H9 (cell line): ENCODE results near the gene TMEM135. TPM values are rescaled to one million over a fixed set of nuclear protein-coding genes. Genes with fewer than 3 reads are reported as not detected.

Experiments
- DNase-seq: peaks from one replicate; pipeline ENCODE4 v3.0.0-alpha.2; 2017
- H2AFZ ChIP-seq: one replicate; pipeline ENCODE4 v1.6.1; 2013; ENCODE audit warnings: mild to moderate bottlenecking, low read length, control low read depth, moderate library complexity
- H2AK5ac ChIP-seq: 2 replicates; pipeline ENCODE4 v1.6.1; 2013; ENCODE audit warnings: low read length, control low read depth, mixed read lengths; ENCODE audit not compliant: insufficient read length
- H2BK120ac ChIP-seq: one replicate; pipeline ENCODE4 v1.6.1; 2013; ENCODE audit warnings: low read depth, mild to moderate bottlenecking, low read length, control low read depth, inconsistent platforms; ENCODE audit not compliant: poor library complexity, severe bottlenecking
- H2BK12ac ChIP-seq: 2 replicates; pipeline ENCODE4 v1.6.1; 2013; ENCODE audit warnings: low read length, control low read depth, mixed read lengths, low read depth; ENCODE audit not compliant: insufficient read length
- H2BK15ac ChIP-seq: 2 replicates; pipeline ENCODE4 v1.6.1; 2013; ENCODE audit warnings: low read depth, low read length, control low read depth
- H2BK20ac ChIP-seq: one replicate; pipeline ENCODE4 v1.6.1; 2013; ENCODE audit warnings: low read depth, mild to moderate bottlenecking, low read length, control low read depth, inconsistent platforms; ENCODE audit not compliant: poor library complexity, severe bottlenecking
- H2BK5ac ChIP-seq: 2 replicates; pipeline ENCODE4 v1.6.1; 2013; ENCODE audit warnings: low read length, control low read depth, mixed read lengths; ENCODE audit not compliant: insufficient read length
- H3K14ac ChIP-seq: 2 replicates; pipeline ENCODE4 v1.6.1; 2013; ENCODE audit warnings: low read length, control low read depth; ENCODE audit not compliant: insufficient read depth
- H3K18ac ChIP-seq: 2 replicates; pipeline ENCODE4 v1.6.1; 2013; ENCODE audit warnings: low read depth, mild to moderate bottlenecking, mixed read lengths, low read length, control low read depth; ENCODE audit not compliant: insufficient read length
- H3K23ac ChIP-seq: 2 replicates; pipeline ENCODE4 v1.6.1; 2013; ENCODE audit warnings: low read length, control low read depth, mixed read lengths, low read depth; ENCODE audit not compliant: insufficient read length
- H3K23me2 ChIP-seq: 2 replicates; pipeline ENCODE4 v1.6.1; 2013; ENCODE audit warnings: low read depth, mild to moderate bottlenecking, mixed read lengths, low read length, control low read depth; ENCODE audit not compliant: insufficient read length, poor library complexity, severe bottlenecking
- H3K27ac ChIP-seq: 2 replicates; pipeline ENCODE4 v1.5.1; 2013; ENCODE audit warnings: low read length, control low read depth, mixed read lengths, low read depth; ENCODE audit not compliant: insufficient read length
- H3K27me3 ChIP-seq: 2 replicates; pipeline ENCODE4 v1.6.1; 2013; ENCODE audit warnings: low read length, control low read depth, inconsistent platforms; ENCODE audit not compliant: insufficient read depth
- H3K4ac ChIP-seq: 2 replicates; pipeline ENCODE4 v1.6.1; 2013; ENCODE audit warnings: low read depth, mild to moderate bottlenecking, control low read depth, inconsistent platforms, low read length, moderate library complexity
- H3K4me1 ChIP-seq: 2 replicates; pipeline ENCODE4 v1.6.1; 2013; ENCODE audit warnings: low read length, control low read depth, inconsistent platforms; ENCODE audit not compliant: insufficient read depth
- H3K4me2 ChIP-seq: 2 replicates; pipeline ENCODE4 v1.6.1; 2013; ENCODE audit warnings: low read length, control low read depth, mixed read lengths; ENCODE audit not compliant: insufficient read length, insufficient read depth
- H3K56ac ChIP-seq: 2 replicates; pipeline ENCODE4 v1.6.1; 2013; ENCODE audit warnings: low read depth, mild to moderate bottlenecking, mixed read lengths, low read length, control low read depth; ENCODE audit not compliant: insufficient read length
- H3K79me1 ChIP-seq: 2 replicates; pipeline ENCODE4 v1.6.1; 2013; ENCODE audit warnings: low read depth, mild to moderate bottlenecking, moderate library complexity, low read length, control low read depth, inconsistent platforms; ENCODE audit not compliant: insufficient read depth, poor library complexity, severe bottlenecking
- H3K79me2 ChIP-seq: 2 replicates; pipeline ENCODE4 v1.6.1; 2013; ENCODE audit warnings: low read length, control low read depth, inconsistent platforms; ENCODE audit not compliant: insufficient read depth
- H3K9ac ChIP-seq: 2 replicates; pipeline ENCODE4 v1.6.1; 2013; ENCODE audit warnings: low read length, control low read depth, mixed read lengths; ENCODE audit not compliant: insufficient read length; ENCODE audit errors: extremely low read depth
- H3K9me3 ChIP-seq: one replicate; pipeline ENCODE4 v1.6.1; 2013; ENCODE audit warnings: low read depth, low read length, inconsistent platforms; ENCODE audit not compliant: control insufficient read depth
- H3T11ph ChIP-seq: one replicate; pipeline ENCODE4 v1.6.1; 2013; ENCODE audit warnings: mild to moderate bottlenecking, low read length, control low read depth, inconsistent platforms
- H4K20me1 ChIP-seq: one replicate; pipeline ENCODE4 v1.6.1; 2013; ENCODE audit not compliant: control insufficient read depth, insufficient read length, insufficient read depth
- H4K5ac ChIP-seq: 2 replicates; pipeline ENCODE4 v1.6.1; 2013; ENCODE audit warnings: low read depth, mild to moderate bottlenecking, mixed read lengths, low read length, control low read depth; ENCODE audit not compliant: insufficient read length
- H4K8ac ChIP-seq: replicated peaks from 2 replicates; pipeline ENCODE4 v1.6.1; 2013; ENCODE audit warnings: low read length, control low read depth, mixed read lengths, low read depth; ENCODE audit not compliant: insufficient read length
- H4K91ac ChIP-seq: 2 replicates; pipeline ENCODE4 v1.6.1; 2013; ENCODE audit warnings: low read depth, mild to moderate bottlenecking, moderate library complexity, mixed read lengths, low read length, control low read depth; ENCODE audit not compliant: insufficient read length
- H3K27ac Mint-ChIP-seq, 3 experiments: 2 replicates in 2 of 3; 3 replicates in 1 of 3; pipeline ENCODE4 v1.8.0; 2020 to 2021; ENCODE audit warnings: mixed read lengths in 3 of 3, mild to moderate bottlenecking in 1 of 3, moderate library complexity in 1 of 3
- H3K27me3 Mint-ChIP-seq: 2 replicates; pipeline ENCODE4 v1.8.0; 2021; ENCODE audit warnings: low read depth, mild to moderate bottlenecking, moderate library complexity, mixed read lengths
- H3K36me3 Mint-ChIP-seq, 3 experiments: 2 replicates in 2 of 3; 3 replicates in 1 of 3; pipeline ENCODE4 v1.8.0; 2020 to 2021; ENCODE audit warnings: low read depth in 3 of 3, mixed read lengths in 3 of 3; ENCODE audit not compliant: insufficient read depth in 1 of 3
- H3K4me1 Mint-ChIP-seq, 2 experiments: 2 replicates each; pipeline ENCODE4 v1.8.0; 2020; ENCODE audit warnings: mixed read lengths in 2 of 2
- H3K4me3 Mint-ChIP-seq, 2 experiments: 2 replicates in 1 of 2; 3 replicates in 1 of 2; pipeline ENCODE4 v1.8.0; 2020 to 2021; ENCODE audit warnings: mild to moderate bottlenecking in 2 of 2, mixed read lengths in 2 of 2, moderate library complexity in 1 of 2
- H3K9me3 Mint-ChIP-seq, 2 experiments: 2 replicates in 1 of 2; 3 replicates in 1 of 2; pipeline ENCODE4 v1.8.0; 2020; ENCODE audit warnings: mild to moderate bottlenecking in 2 of 2, mixed read lengths in 2 of 2, moderate library complexity in 1 of 2
- CTCF ChIP-seq: fragments of 200-600 bp; sonication (generic); conservative IDR thresholded peaks from 3 replicates; pipeline ENCODE4 v1.8.0; 2021; ENCODE audit warnings: antibody characterized with exemption, mild to moderate bottlenecking
- WGBS: extraction: QIAGEN DNeasy Blood & Tissue Kit; methylation state at CpG from one replicate; pipeline ENCODE4 v1.1.7; 2013; ENCODE audit warnings: missing lambda C conversion rate, low lambda C conversion rate, mixed read lengths; ENCODE audit not compliant: insufficient read length; ENCODE audit errors: extremely low coverage; 5-methylcytosine and 5-hydroxymethylcytosine counted together
- total RNA-seq: library from RNA; stranded (reverse); gene quantifications from 2 replicates; pipeline ENCODE4 v1.2.1, GENCODE V29; 2021

TMEM135 gene
- total RNA-seq, 1 experiment from 2014 or later: 25.2 TPM

GRCh38 chr11:87239001-87239400 is 201.3 kb downstream of the TMEM135 start:
- Histone ChIP-seq H3K4ac (no peak overlapping the region), H2AK5ac (no peak overlapping the region), H2BK12ac (no peak overlapping the region), H3K4me2 (no peak overlapping the region), H4K5ac (no peak overlapping the region), H3K79me1 (no peaks in the 10 kb centered on the region), H3K79me2 (no peaks in the 10 kb centered on the region), H2BK5ac (no peak overlapping the region), H3K14ac (no peak overlapping the region), H3K18ac (no peak overlapping the region), H3K56ac (no peak overlapping the region), H3K23ac (no peak overlapping the region), H2BK15ac (no peak overlapping the region), H3T11ph (no peak overlapping the region), H4K20me1 (no peaks in the 10 kb centered on the region), H3K9ac (no peak overlapping the region), H2BK20ac (no peak overlapping the region), H3K4me1 (no peaks in the 10 kb centered on the region), H4K91ac (no peak overlapping the region), H3K9me3 (no peaks in the 10 kb centered on the region), H3K27me3 (no peaks in the 10 kb centered on the region), H3K23me2 (no peaks in the 10 kb centered on the region), H3K27ac (no peak overlapping the region), H2BK120ac (no peak overlapping the region), H4K8ac (no peak overlapping the region), H2AFZ (no peak overlapping the region)
- no CpG with 5 or more reads among the region's 2 CpGs for WGBS
- Mint-ChIP-seq H3K4me3 (no peak overlapping the region), H3K9me3 (peaks cover 0 to 2% of the 10 kb centered on the region in 2 experiments; a peak in 1 of 5 replicates), H3K27ac (no peak overlapping the region), H3K27me3 (no peaks in the 10 kb centered on the region), H3K36me3 (no peaks in the 10 kb centered on the region; a peak in 2 of 7 replicates), H3K4me1 (no peaks in the 10 kb centered on the region)
- no peak for DNase-seq
- no peak for TF ChIP-seq CTCF
